GM12872 (cell line): ENCODE results near the gene TRIM2.

ENCODE experiments used
- CTCF ChIP-seq: IDR thresholded peaks from 3 replicates; pipeline ENCODE4 v1.5.1; 2011; ENCODE audit warnings: low read depth, mild to moderate bottlenecking, low read length, moderate library complexity; ENCODE audit not compliant: insufficient read depth

TRIM2 gene

DNA sequence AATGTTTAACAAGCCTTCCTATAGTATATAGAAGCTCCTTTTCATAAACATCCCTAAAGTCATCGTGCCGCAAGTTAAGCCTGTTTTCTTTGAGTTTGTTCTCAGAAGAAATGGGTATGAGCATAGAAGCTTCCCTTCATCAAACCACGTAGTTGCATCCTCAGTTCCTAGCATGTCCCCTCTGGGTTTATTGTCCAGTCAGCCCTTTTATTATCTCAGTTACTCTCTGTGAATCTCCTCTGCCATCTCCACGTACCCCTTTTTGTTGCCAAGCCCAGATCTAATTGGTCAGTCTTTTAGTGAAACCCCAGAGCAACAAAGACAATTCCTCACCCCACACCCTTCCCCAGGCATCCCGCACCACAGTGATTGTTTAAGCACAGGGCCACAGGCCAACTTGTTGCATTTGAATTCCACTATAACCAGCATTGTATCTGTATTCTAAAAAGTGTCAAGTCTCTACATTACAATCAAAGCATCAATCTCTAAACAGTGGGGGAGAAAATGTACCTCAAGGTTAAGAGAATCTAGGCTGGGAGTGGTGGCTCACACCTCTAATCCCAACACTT is 12.4 kb upstream of the TRIM2 start:
- no peak for TF ChIP-seq CTCF

DNA sequence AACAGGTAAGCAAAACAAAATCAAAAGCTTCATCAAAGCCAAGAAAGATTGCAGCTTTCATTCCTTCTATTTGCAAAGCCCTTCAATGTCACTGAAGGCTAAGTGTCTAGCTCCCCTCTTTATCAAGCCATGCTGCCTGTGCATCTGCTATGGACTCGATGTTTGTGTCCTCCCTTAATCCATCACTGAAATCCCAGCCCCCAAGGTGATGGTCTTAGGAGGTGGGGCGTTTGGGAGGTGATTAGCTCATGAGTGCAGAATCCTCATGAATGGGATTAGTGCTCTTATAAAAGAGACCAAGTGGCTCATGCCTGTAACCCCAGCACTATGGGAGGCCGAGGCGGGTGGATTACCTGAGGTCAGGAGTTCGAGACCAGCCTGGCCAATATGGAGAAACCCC is 6.9 kb upstream of the TRIM2 start:
- no peak for TF ChIP-seq CTCF

- TF ChIP-seq CTCF, result no peak
These were observed 5.5 kb upstream of the TRIM2 start for GRCh38 chr4:153198719-153199118.

DNA sequence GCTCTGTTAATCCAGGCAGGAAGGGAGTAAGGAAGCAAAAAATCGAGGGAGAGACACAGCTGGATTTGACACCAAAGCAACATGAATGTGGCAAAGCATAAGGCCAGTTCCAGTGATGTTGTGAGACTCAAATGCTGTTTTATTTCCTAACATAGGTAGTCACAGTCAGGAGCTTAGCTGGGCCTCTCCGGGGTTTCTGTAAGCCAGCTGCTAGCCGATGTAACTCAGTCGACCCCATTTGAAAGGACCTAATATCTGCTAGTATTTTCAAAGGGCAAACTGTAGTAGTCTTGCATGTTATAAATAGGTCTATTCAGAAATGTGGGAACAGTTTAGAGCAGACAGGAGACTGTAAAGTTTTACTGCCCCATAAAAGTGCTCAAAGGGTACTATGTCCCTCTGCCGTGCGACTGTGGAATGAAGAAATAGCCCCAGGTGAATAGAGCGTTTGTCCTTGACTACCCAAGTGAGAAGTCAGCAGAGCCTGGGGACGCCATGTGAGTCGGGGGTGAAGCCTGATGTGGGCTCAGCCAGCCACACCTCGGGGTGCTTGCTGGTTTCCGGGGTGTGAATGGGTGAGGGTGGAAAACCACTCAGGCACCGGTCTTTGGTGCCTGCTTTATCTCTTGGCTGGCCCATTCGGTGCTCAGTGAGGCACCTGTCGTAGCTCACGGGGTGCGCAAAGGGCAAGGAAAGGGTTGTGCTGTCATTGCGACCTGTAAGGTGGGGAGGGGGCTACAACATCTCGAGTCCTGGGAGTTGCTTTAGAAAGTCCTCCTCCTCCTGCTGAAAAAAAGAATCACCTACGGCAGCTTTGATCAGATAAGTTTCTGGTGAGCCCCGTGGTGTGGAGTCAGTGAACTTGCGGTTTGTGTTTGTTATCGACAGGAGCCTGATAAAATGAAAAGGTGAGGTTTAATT is 745 bp downstream of the TRIM2 start:
- peak; percentile 16; the same call in 1 of the 3 replicates for TF ChIP-seq CTCF

DNA sequence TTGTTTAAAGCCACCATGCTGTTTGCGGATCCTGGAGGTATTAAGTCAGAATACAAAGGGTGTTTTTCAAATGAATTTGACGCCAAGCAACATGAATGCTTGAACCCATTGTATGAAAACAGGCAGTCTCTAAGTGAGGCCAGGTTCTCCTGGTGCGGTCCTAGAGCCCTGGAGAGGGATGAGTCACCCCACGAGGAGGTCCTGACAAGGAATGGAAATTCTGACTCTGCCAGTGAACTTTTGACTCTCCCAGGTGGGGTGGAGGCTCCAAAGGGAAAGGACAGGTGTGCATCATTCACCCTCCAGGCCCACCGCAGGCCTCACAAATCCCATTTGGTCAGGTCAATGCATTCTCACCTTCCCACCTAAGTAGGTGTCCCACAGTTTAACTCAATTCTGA is 1.5 kb downstream of the TRIM2 start:
- TF ChIP-seq CTCF, result no peak

DNA sequence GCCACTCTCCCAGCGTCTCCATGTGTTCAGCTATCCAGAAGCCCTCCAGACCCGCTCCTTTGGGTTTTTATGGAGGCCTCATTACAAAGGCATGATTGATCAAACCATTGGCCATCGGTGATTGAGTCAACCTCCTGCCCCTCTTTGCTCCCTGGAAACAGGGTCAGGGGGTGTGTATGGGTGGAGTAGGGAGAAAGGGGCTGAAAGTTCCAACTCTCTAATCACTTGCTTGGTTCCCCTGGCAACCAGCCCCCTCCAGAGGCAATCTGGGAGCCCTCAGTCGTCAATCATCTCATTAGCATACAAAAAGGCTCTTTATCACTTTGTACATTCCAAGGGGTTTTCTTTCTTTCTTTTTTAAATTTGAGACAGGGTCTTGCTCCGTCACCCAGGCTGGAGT is 2.3 kb downstream of the TRIM2 start:
- TF ChIP-seq CTCF, result no peak

- TF ChIP-seq CTCF, result no peak
These were observed 2.8 kb downstream of the TRIM2 start for GRCh38 chr4:153207027-153207426.
